Measurements from ENCODE around the gene PPP1R3D. TPM values are rescaled to one million over a fixed set of nuclear protein-coding genes. Genes with fewer than 3 reads are reported as not detected.

Gene PPP1R3D
- polyA plus RNA-seq, 3 donors = 2.0 to 3.9 (median 3.5) TPM

DNA sequence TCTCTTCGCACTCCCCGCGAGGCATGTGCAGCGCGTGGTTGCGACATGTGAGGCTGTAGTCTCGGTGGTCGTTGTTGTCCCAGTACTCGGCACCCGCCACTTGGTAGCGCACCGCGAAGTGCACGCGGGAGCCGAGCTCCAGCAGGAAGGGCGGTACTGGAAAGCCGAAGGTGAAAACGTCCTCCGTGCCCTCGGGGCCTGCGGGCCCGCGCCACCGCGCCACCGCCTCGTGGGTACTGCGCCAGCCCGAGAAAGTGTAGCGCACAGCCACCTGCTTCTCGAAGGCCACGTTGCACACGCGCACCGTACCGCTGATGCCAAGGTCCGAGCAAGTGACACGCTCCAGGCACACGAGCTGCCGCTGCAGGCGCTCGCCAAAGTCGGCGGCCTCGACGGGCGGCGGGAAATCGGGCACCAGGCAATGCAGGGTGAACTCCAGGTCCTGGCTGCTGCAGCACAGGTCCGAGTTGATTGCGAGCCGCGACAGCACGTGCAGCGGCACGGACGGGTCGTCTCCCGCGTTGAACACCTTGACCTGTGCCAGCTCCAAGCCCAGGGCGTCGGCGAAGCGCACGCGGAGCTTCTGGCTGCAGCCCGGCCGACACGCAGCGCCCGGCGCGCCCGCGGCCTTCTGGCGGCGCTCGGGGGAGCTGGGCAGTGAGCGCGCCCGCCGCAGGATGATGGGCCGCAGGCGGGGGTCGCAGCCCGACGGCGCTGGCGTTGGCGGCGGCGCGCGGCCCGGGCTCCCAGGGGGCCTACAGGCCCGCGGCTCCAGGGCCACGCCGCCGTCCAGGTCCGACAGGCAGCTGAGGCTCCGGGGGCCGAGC lies 840 bp downstream of the PPP1R3D start:
- peaks cover 58% of the 10 kb centered on the region for H3K4me1 Mint-ChIP-seq
- Histone ChIP-seq H3K27ac (ENCODE audit: low read depth in 1 of 2, low read length in 2 of 2) (peak overlapping the region; percentile 91 to 97), H3K4me3 (replicated peaks in 1 of 3; ENCODE audit: low read depth in 2 of 3, low read length in 3 of 3) (peak overlapping the region; percentile 79 to 99 (median 95)), H4K20me1 (ENCODE audit: insufficient read depth, low read length) (peaks cover 46% of the 10 kb centered on the region), H3K4me2 (replicated peaks; ENCODE audit: extremely low read depth, low read length, poor library complexity, severe bottlenecking) (peak overlapping the region; percentile 85), H3K27me3 (ENCODE audit: control insufficient read depth in 2 of 2, insufficient read depth in 2 of 2, low read length in 2 of 2) (no peaks in the 10 kb centered on the region), H3K9me3 (replicated peaks in 1 of 2; ENCODE audit: control insufficient read depth in 1 of 2, insufficient read depth in 1 of 2, low read length in 2 of 2) (no peaks in the 10 kb centered on the region), H2AFZ (ENCODE audit: insufficient read depth, low read depth, low read length, poor library complexity, severe bottlenecking) (peak overlapping the region; percentile 97), H3K36me3 (replicated peaks in 1 of 2; ENCODE audit: control insufficient read depth in 1 of 2, insufficient read depth in 2 of 2, low read length in 2 of 2) (peaks cover 21 to 34% of the 10 kb centered on the region in 2 donors), H3K79me2 (ENCODE audit: insufficient read depth, low read length) (peaks cover 90% of the 10 kb centered on the region), H3K4me1 (ENCODE audit: control insufficient read depth in 1 of 2, insufficient read depth in 2 of 2, low read length in 2 of 2) (peaks cover 53 to 65% of the 10 kb centered on the region in 2 donors), H3K9ac (ENCODE audit: insufficient read depth, low read length, poor library complexity, severe bottlenecking) (peak overlapping the region; percentile 87)
- peak overlapping the region; percentile 93 to 95 for H3K4me3 Mint-ChIP-seq
- peak in 1 of 3 donors; percentile 19 for DNase-seq
- H3K9me3 Mint-ChIP-seq = peaks cover 0 to 2% (median 0%) of the 10 kb centered on the region in 7 donors
- TF ChIP-seq, protein P1, sequence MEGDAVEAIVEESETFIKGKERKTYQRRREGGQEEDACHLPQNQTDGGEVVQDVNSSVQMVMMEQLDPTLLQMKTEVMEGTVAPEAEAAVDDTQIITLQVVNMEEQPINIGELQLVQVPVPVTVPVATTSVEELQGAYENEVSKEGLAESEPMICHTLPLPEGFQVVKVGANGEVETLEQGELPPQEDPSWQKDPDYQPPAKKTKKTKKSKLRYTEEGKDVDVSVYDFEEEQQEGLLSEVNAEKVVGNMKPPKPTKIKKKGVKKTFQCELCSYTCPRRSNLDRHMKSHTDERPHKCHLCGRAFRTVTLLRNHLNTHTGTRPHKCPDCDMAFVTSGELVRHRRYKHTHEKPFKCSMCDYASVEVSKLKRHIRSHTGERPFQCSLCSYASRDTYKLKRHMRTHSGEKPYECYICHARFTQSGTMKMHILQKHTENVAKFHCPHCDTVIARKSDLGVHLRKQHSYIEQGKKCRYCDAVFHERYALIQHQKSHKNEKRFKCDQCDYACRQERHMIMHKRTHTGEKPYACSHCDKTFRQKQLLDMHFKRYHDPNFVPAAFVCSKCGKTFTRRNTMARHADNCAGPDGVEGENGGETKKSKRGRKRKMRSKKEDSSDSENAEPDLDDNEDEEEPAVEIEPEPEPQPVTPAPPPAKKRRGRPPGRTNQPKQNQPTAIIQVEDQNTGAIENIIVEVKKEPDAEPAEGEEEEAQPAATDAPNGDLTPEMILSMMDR (IDR thresholded peaks at IDR 0.05) = no peak
- 44% methylated on average over 100 of the region's 104 CpGs for WGBS (ENCODE audit: insufficient coverage)
- peaks cover 27 to 28% of the 10 kb centered on the region in 2 donors for H3K36me3 Mint-ChIP-seq
- intact Hi-C loops (cut with micrococcal nuclease) = no loop called here
- H3K27me3 Mint-ChIP-seq (ENCODE audit: low read depth in 3 of 3) = peaks cover 0 to 1% (median 0%) of the 10 kb centered on the region in 3 donors
- H3K27ac Mint-ChIP-seq = peak overlapping the region; percentile 81 to 98 (median 92)

DNA sequence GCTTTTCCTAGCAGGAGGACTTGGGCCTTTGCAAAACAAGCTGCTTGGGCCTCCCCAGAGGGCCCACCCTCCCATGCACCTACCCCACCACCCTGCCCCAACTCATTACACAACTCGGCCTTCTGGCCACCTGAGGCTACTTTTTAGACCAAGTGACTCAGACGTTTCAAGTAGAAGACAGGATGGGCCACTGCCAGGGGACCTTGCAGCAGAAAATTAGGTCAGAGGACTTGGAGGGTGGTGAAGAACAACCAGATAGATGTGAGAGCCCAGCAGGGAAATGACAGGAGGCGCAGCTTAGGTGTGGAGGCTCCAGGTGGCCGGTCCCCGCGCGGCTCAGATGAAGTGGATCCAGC lies 1.4 kb downstream of the PPP1R3D start:
- TF ChIP-seq, protein P1 (IDR thresholded peaks at IDR 0.05) = no peak
- Histone ChIP-seq H2AFZ (ENCODE audit: insufficient read depth, low read depth, low read length, poor library complexity, severe bottlenecking) (no peak overlapping the region), H3K79me2 (ENCODE audit: insufficient read depth, low read length) (peaks cover 84% of the 10 kb centered on the region), H3K36me3 (replicated peaks in 1 of 2; ENCODE audit: control insufficient read depth in 1 of 2, insufficient read depth in 2 of 2, low read length in 2 of 2) (peaks cover 15 to 28% of the 10 kb centered on the region in 2 donors), H3K9me3 (replicated peaks in 1 of 2; ENCODE audit: control insufficient read depth in 1 of 2, insufficient read depth in 1 of 2, low read length in 2 of 2) (no peaks in the 10 kb centered on the region), H3K4me1 (ENCODE audit: control insufficient read depth in 1 of 2, insufficient read depth in 2 of 2, low read length in 2 of 2) (peaks cover 59 to 71% of the 10 kb centered on the region in 2 donors), H4K20me1 (ENCODE audit: insufficient read depth, low read length) (peaks cover 46% of the 10 kb centered on the region), H3K4me3 (replicated peaks in 1 of 3; ENCODE audit: low read depth in 2 of 3, low read length in 3 of 3) (peak overlapping the region in 2 of 3 experiments; percentile 95 to 99), H3K27me3 (ENCODE audit: control insufficient read depth in 2 of 2, insufficient read depth in 2 of 2, low read length in 2 of 2) (no peaks in the 10 kb centered on the region), H3K4me2 (replicated peaks; ENCODE audit: extremely low read depth, low read length, poor library complexity, severe bottlenecking) (peak overlapping the region; percentile 85), H3K9ac (ENCODE audit: insufficient read depth, low read length, poor library complexity, severe bottlenecking) (no peak overlapping the region), H3K27ac (ENCODE audit: low read depth in 1 of 2, low read length in 2 of 2) (peak overlapping the region in 1 of 2 donors; percentile 97)
- Mint-ChIP-seq H3K9me3 (peaks cover 0 to 2% (median 0%) of the 10 kb centered on the region in 7 donors), H3K27ac (peak overlapping the region; percentile 55 to 90 (median 85)), H3K4me1 (peaks cover 59% of the 10 kb centered on the region), H3K36me3 (peaks cover 21 to 22% of the 10 kb centered on the region in 2 donors), H3K27me3 (ENCODE audit: low read depth in 3 of 3) (peaks cover 0 to 2% (median 0%) of the 10 kb centered on the region in 3 donors), H3K4me3 (peak overlapping the region; percentile 78 to 90)
- 78% methylated on average over 3 of the region's 7 CpGs for WGBS (ENCODE audit: insufficient coverage)
- intact Hi-C loops (cut with micrococcal nuclease) = no loop called here
- DNase-seq = peak in 1 of 3 donors; percentile 16

Measured in CD14-positive monocyte (primary cell).